T-cell (primary cell): Measurements from ENCODE around the gene CCDC88B. TPM values are rescaled to one million over a fixed set of nuclear protein-coding genes. Genes with fewer than 3 reads are reported as not detected.

ENCODE experiments used
- ATAC-seq, 4 experiments: fragments of 200-7000 bp in 3 of 4; fragments of 150-1000 bp in 1 of 4; cut with Tn5 transposase; replicated peaks in 1 of 4; 1 replicate in 3 of 4; 2 replicates in 1 of 4; pipeline ENCODE4 v1.10.0; 2021; ENCODE audit warnings: moderate library complexity in 3 of 4, mild to moderate bottlenecking in 2 of 4, moderate number of reproducible peaks in 1 of 4
- CTCF ChIA-PET, 2 donors: fragments of 300-600 bp; sonication (Branson Sonifier 250); formaldehyde crosslinking; loops; one replicate each; lab custom pipeline; 2022; ENCODE audit warnings: antibody characterized with exemption in 2 of 2; lab: Charles Lee
- POLR2A ChIA-PET, 2 donors: fragments of 300-600 bp; sonication (Branson Sonifier 250); formaldehyde crosslinking; loops; one replicate each; lab custom pipeline; 2022; ENCODE audit warnings: antibody characterized with exemption in 2 of 2; lab: Charles Lee
- DNase-seq, 35 experiments: peaks; one replicate each; pipeline versions ENCODE4 v3.0.0 to v3.0.0-alpha.2; 2013 to 2023
- H3K27ac ChIP-seq: one replicate; pipeline ENCODE4 v1.5.1; 2013; ENCODE audit warnings: low read length
- H3K27me3 ChIP-seq, 2 experiments: replicated peaks in 1 of 2; 1 replicate in 1 of 2; 2 replicates in 1 of 2; pipeline versions ENCODE4 v1.6.1 to v1.7.0; 2013; ENCODE audit warnings: low read length in 1 of 2, mixed read lengths in 1 of 2; ENCODE audit not compliant: control insufficient read depth in 2 of 2, insufficient read depth in 2 of 2; ENCODE audit errors: extremely low read depth in 1 of 2
- H3K36me3 ChIP-seq, 2 donors: 1 replicate in 1 of 2; 2 replicates in 1 of 2; pipeline versions ENCODE4 v1.6.1 to v1.7.0; 2013; ENCODE audit warnings: low read length in 1 of 2; ENCODE audit not compliant: control insufficient read depth in 2 of 2, insufficient read depth in 1 of 2; ENCODE audit errors: extremely low read depth in 1 of 2
- H3K4me1 ChIP-seq, 2 experiments: 1 replicate in 1 of 2; 2 replicates in 1 of 2; pipeline versions ENCODE4 v1.6.1 to v1.7.0; 2013; ENCODE audit warnings: low read length in 2 of 2, mixed read lengths in 1 of 2; ENCODE audit not compliant: insufficient read depth in 2 of 2, control insufficient read depth in 1 of 2; ENCODE audit errors: extremely low read depth in 1 of 2
- H3K4me3 ChIP-seq, 2 donors: 1 replicate in 1 of 2; 2 replicates in 1 of 2; pipeline versions ENCODE4 v1.5.1 to v1.7.0; 2013; ENCODE audit warnings: mild to moderate bottlenecking in 2 of 2, low read length in 1 of 2, moderate library complexity in 1 of 2; ENCODE audit not compliant: control insufficient read depth in 1 of 2; ENCODE audit errors: extremely low read depth in 1 of 2
- H3K9me3 ChIP-seq: 2 replicates; pipeline ENCODE4 v1.7.0; 2013
- H3K27ac Mint-ChIP-seq, 2 donors: one replicate each; pipeline ENCODE4 v1.8.0; 2020 to 2021; ENCODE audit warnings: mild to moderate bottlenecking in 2 of 2, mixed read lengths in 2 of 2
- H3K27me3 Mint-ChIP-seq, 2 donors: one replicate each; pipeline ENCODE4 v1.8.0; 2021 to 2022; ENCODE audit warnings: mixed read lengths in 2 of 2
- H3K36me3 Mint-ChIP-seq: one replicate; pipeline ENCODE4 v1.8.0; 2021; ENCODE audit warnings: mixed read lengths
- H3K4me1 Mint-ChIP-seq, 3 donors: one replicate each; pipeline ENCODE4 v1.8.0; 2020 to 2022; ENCODE audit warnings: mixed read lengths in 3 of 3, mild to moderate bottlenecking in 1 of 3
- H3K4me3 Mint-ChIP-seq, 3 donors: one replicate each; pipeline ENCODE4 v1.8.0; 2020 to 2022; ENCODE audit warnings: mild to moderate bottlenecking in 3 of 3, mixed read lengths in 3 of 3, moderate library complexity in 3 of 3
- H3K9me3 Mint-ChIP-seq, 3 donors: one replicate each; pipeline ENCODE4 v1.8.0; 2020 to 2022; ENCODE audit warnings: mixed read lengths in 3 of 3
- WGBS: methylation state at CpG from one replicate; pipeline ENCODE4 v1.1.5; 2013; ENCODE audit warnings: missing lambda C conversion rate; ENCODE audit not compliant: insufficient coverage; 5-methylcytosine and 5-hydroxymethylcytosine counted together
- total RNA-seq, 35 experiments: library from RNA in 6 of 35; stranded (reverse) in 6 of 35; fragments of 120-200 nt in 1 of 35; gene quantifications; one replicate each; pipeline versions ENCODE4 v1.2.1 to v1.2.4 and lab custom pipeline; 2013 to 2026

CCDC88B gene
- total RNA-seq, 5 donors from 2014 or later (not counting 1 experiment from before 2014, with no cell fraction given), result 132 to 144 (median 133) TPM

DNA sequence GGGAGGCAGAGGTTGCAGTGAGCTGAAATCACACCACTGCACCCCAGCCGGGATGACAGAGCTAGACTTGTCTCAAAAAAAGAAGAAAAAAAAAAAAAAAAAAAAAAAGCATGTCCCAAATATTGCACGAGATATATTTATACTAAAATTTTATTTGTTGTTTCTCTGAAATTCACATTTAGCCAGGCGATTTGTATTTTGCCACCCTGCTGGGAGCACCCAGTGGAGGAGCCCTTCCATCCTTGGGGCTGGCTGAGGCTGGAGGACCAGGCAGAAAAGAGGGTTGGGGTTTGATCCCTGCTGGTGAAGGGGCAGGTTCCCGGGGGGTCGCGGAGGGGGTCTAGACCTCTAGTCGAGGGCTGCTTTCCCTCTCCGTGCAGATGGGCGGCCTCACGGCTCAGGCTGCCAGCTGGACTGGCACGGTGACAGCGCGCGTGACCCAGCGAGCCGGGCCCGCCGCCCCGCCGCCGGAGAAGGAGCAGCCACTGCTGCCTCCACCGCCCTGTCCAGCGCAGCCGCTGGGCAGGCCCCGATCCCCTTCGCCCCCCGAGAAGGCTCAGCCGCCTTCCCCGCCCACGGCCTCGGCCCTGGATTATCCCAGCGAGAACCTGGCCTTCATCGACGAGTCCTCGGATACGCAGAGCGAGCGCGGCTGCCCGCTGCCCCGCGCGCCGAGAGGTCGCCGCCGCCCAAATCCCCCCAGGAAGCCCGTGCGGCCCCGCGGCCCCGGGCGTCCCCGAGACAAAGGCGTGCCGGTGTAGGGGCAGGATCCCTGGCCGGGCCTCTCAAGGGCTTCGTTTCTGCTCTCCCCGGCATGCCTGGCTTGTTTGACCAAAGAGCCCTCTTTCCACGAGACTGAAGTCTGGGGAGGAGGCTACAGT, 40.8 kb upstream of the CCDC88B start:
- H3K27me3 ChIP-seq, result peaks cover 17 to 96% of the 10 kb centered on the region in 2 experiments
- Mint-ChIP-seq H3K36me3 (no peaks in the 10 kb centered on the region), H3K27me3 (peaks cover 44 to 70% of the 10 kb centered on the region in 2 donors), H3K4me1 (peaks cover 28 to 37% (median 30%) of the 10 kb centered on the region in 3 donors), H3K27ac (peak overlapping the region in 1 of 2 donors; percentile 23), H3K9me3 (no peaks in the 10 kb centered on the region), H3K4me3 (peak overlapping the region; percentile 44 to 78 (median 58))
- no peaks in the 10 kb centered on the region for H3K9me3 ChIP-seq
- ChIA-PET POLR2A (interaction anchor here in 1 of 2 donors (0.6 kb wide), 1 partner anchor 112 kb away, joined by 3 read pairs; no protein-coding TSS in a partner anchor), CTCF (no interaction called here)
- H3K27ac ChIP-seq, result no peak overlapping the region
- no peaks in the 10 kb centered on the region for H3K36me3 ChIP-seq
- DNase-seq (no peak), ATAC-seq (no peak)
- peak overlapping the region in 1 of 2 donors; percentile 54 for H3K4me3 ChIP-seq
- peaks cover 9 to 50% of the 10 kb centered on the region in 2 experiments for H3K4me1 ChIP-seq
- WGBS, result 5% methylated on average over 51 of the region's 60 CpGs

DNA sequence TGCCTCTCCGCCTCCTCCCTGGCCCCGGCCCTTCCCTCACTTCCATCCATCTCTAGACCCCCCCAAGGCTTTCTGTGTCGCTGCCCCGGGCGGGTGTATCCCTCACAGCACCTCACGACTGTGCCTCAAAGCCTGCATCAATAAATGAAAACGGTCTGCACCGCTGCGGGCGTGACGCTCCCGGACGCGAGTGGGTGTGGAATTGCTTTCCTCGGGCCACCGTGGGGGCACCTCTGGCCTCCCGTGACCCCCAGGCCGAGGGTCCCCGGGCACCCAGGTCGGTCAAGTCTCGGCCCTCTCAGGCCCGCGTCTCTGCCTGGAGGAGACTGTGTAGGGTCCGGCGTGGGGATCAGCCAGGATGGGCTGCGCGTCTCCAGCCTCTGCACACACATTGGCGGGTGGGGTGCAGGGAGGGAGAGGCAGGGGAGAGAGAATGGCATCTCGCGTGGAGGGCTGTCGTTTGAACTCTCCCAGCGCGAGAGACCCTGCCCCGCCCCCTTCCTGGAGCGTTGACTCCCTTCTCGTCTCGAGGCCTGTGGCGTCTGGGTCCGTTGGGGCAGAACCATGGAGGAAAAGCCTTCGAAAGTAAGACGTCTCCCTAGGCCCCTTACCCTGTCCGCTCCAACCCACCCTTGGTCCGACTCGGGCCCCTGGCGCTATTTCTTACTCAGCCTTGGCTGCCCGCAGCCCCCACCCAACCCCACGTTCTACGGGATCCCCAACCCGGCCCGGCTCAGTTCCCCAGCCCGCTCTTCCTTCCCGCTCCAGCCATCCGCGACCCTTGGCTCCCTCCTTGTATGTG, 40.0 kb upstream of the CCDC88B start, which contains the start of gene CATSPERZ:
Gene CATSPERZ, plus strand, starts transcription at position 512 of the 802 bp plus-strand sequence. Its CDS starts 53 bp downstream, at position 565.
- Histone ChIP-seq H3K4me1 (peaks cover 11 to 56% of the 10 kb centered on the region in 2 experiments), H3K36me3 (no peaks in the 10 kb centered on the region), H3K27ac (no peak within 1 kb of the TSS), H3K9me3 (no peaks in the 10 kb centered on the region), H3K4me3 (peak within 1 kb of the TSS; percentile 13 to 54), H3K27me3 (peaks cover 17 to 88% of the 10 kb centered on the region in 2 experiments)
- H3K36me3 Mint-ChIP-seq, result no peaks in the 10 kb centered on the region
- peak in 10 of 35 experiments; percentile 10 to 53 (median 29) for DNase-seq
- peaks cover 37 to 64% of the 10 kb centered on the region in 2 donors for H3K27me3 Mint-ChIP-seq
- H3K27ac Mint-ChIP-seq, result peak within 1 kb of the TSS in 1 of 2 donors; percentile 27
- CTCF ChIA-PET, result interaction anchor here (1.9 to 5.8 kb wide), 4 partner anchors 14 to 94 kb away, joined by 4 to 122 read pairs (median 18); partner anchors contain the start of genes BAD (in 1 of the 2), FERMT3 (in 1 of the 2), GPR137 (in 1 of the 2) and PRDX5 (in 1 of the 2)
- POLR2A ChIA-PET, result no interaction called here
- no peak for ATAC-seq
- H3K9me3 Mint-ChIP-seq, result no peaks in the 10 kb centered on the region
- H3K4me1 Mint-ChIP-seq, result peaks cover 30 to 39% (median 34%) of the 10 kb centered on the region in 3 donors
- WGBS, result 2% methylated on average over 34 of the region's 54 CpGs
- H3K4me3 Mint-ChIP-seq, result peak within 1 kb of the TSS; percentile 46 to 78 (median 72)

DNA sequence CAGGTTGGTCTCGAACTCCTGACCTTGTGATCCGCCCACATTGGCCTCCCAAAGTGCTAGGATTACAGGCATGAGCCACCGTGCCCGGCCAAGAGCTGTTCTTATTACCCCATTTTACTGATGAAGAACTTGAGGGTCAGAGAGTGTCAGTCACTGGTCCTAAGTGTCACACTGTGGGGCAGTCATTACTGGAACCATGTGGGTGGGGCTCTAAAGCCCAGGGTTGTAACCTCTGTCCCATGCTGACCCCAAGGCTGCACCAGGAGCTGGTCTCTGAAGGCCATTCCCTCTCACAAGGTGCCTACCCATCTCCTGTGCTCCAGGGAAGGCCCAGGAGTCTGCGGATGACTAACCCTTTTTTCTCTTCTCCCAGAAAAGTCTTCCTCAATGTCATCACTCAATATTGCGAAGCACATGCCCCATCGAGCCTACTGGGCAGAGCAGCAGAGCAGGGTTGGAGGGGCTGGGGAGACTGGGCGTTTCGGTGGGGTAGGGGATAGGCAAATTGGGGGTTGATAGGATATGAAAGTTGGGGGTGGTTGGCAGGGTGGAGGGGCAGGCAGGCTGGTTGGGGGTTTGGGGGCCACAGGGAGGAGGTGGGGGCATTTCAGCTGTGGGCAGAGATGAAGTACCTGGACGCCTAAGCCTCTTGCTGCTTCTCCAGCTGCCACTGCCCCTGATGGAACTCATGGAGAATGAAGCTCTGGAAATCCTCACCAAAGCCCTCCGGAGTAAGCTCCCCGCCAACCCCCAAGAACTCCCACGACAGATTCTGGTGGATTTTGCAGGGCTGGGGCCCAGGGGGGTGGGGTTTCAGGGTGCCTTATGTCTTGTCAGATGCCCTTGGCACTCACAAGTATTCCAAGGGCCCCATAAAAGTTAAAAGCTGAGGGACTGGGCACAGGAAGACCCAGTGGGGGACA, 36.6 kb upstream of the CCDC88B start:
- Histone ChIP-seq H3K27ac (no peak overlapping the region), H3K36me3 (no peaks in the 10 kb centered on the region), H3K4me1 (peaks cover 16 to 63% of the 10 kb centered on the region in 2 experiments), H3K9me3 (no peaks in the 10 kb centered on the region), H3K4me3 (peak overlapping the region in 1 of 2 donors; percentile 88), H3K27me3 (peaks cover 2 to 56% of the 10 kb centered on the region in 2 experiments)
- Mint-ChIP-seq H3K4me3 (peak overlapping the region in 2 of 3 donors; percentile 92 to 99), H3K9me3 (no peaks in the 10 kb centered on the region), H3K27ac (no peak overlapping the region), H3K4me1 (peaks cover 36 to 44% (median 39%) of the 10 kb centered on the region in 3 donors), H3K36me3 (peaks cover 3% of the 10 kb centered on the region), H3K27me3 (peaks cover 13 to 31% of the 10 kb centered on the region in 2 donors)
- WGBS, result 94% methylated on average over 7 of the region's 13 CpGs
- CTCF ChIA-PET, result interaction anchor here (0.5 to 5.8 kb wide), 14 partner anchors 9 to 1637 kb away, joined by 3 to 122 read pairs (median 6); partner anchors contain the start of genes GPR137 (in 2 of the 2), BAD (in 1 of the 2), FERMT3 (in 1 of the 2) and PLCB3 (in 1 of the 2)
- POLR2A ChIA-PET, result interaction anchor here in 1 of 2 donors (0.6 to 0.9 kb wide), 2 partner anchors 118 to 119 kb away, joined by 3 to 6 read pairs; partner anchors contain the start of gene STIP1
- DNase-seq (no peak), ATAC-seq (no peak)

- ATAC-seq, result no peak
- Mint-ChIP-seq H3K9me3 (no peaks in the 10 kb centered on the region), H3K4me3 (peak overlapping the region; percentile 86 to 99 (median 92)), H3K4me1 (peaks cover 36 to 42% (median 39%) of the 10 kb centered on the region in 3 donors), H3K27me3 (peaks cover 10 to 25% of the 10 kb centered on the region in 2 donors), H3K27ac (peak overlapping the region; percentile 94), H3K36me3 (peaks cover 3% of the 10 kb centered on the region)
- Histone ChIP-seq H3K27me3 (peaks cover 0 to 50% of the 10 kb centered on the region in 2 experiments), H3K4me3 (peak overlapping the region; percentile 88 to 89), H3K9me3 (no peaks in the 10 kb centered on the region), H3K36me3 (no peaks in the 10 kb centered on the region), H3K4me1 (peaks cover 16 to 61% of the 10 kb centered on the region in 2 experiments), H3K27ac (peak overlapping the region; percentile 93)
- CTCF ChIA-PET, result interaction anchor here (0.6 to 5.8 kb wide), 11 partner anchors 9 to 1638 kb away, joined by 3 to 122 read pairs (median 7); partner anchors contain the start of genes BAD (in 1 of the 2), FERMT3 (in 1 of the 2), FKBP2 (in 1 of the 2) and GPR137 (in 1 of the 2)
- POLR2A ChIA-PET, result interaction anchor here in 1 of 2 donors (0.6 kb wide), 1 partner anchor 118 kb away, joined by 3 read pairs; the partner anchor contains the start of gene STIP1
- no peak for DNase-seq
- no CpG with 5 or more reads among the region's 5 CpGs for WGBS
These were observed 36.0 kb upstream of the CCDC88B start for GRCh38 chr11:64304032-64304315.
